Ovary (tissue), 9 donors: ENCODE measurements around the gene LAMA2. TPM values are rescaled to one million over a fixed set of nuclear protein-coding genes. Genes with fewer than 3 reads are reported as not detected.

Experiments used
- DNase-seq, 5 donors: peaks; one replicate each; pipeline ENCODE4 v3.0.0-alpha.2; 2019 to 2020
- H3K27ac ChIP-seq, 2 donors: fragments of 200-600 bp; one replicate each; pipeline versions ENCODE4 v1.5.1 to v1.8.0; 2019 to 2022
- H3K27me3 ChIP-seq: fragments of 200-600 bp; one replicate; pipeline ENCODE4 v1.8.0; 2022
- H3K36me3 ChIP-seq: fragments of 200-600 bp; sonication (generic); one replicate; pipeline ENCODE4 v1.5.1; 2019
- H3K4me1 ChIP-seq: one replicate; pipeline ENCODE4 v1.8.1; 2013; ENCODE audit warnings: mild to moderate bottlenecking, moderate library complexity; ENCODE audit not compliant: insufficient read depth
- H3K4me3 ChIP-seq: fragments of 200-600 bp; sonication (generic); one replicate; pipeline ENCODE4 v1.5.1; 2017
- H3K9me3 ChIP-seq, 2 donors: fragments of 200-600 bp in 1 of 2; sonication (generic) in 1 of 2; one replicate each; pipeline versions ENCODE4 v1.5.1 to v1.8.1; 2013 to 2019; ENCODE audit warnings: mild to moderate bottlenecking in 1 of 2, moderate library complexity in 1 of 2
- EP300 ChIP-seq: sonication (generic); formaldehyde crosslinking; IDR thresholded peaks from one replicate; pipeline ENCODE4 v1.6.1; 2017; ENCODE audit warnings: antibody characterized with exemption
- POLR2A ChIP-seq: fragments of 450-650 bp; IDR thresholded peaks from one replicate; pipeline ENCODE4 v1.6.1; 2017; ENCODE audit warnings: antibody characterized with exemption, mild to moderate bottlenecking, moderate library complexity
- WGBS, 3 donors: extraction: QIAGEN DNeasy Blood & Tissue Kit in 1 of 3; methylation state at CpG; one replicate each; pipeline versions ENCODE4 v1.1.5 to v1.1.7; 2013 to 2017; 5-methylcytosine and 5-hydroxymethylcytosine counted together
- intact Hi-C, 4 donors: fragments of 100-400 bp; cut with DNase I; formaldehyde crosslinking; loops; one replicate each; pipeline versions ENCODE4 v1.11.0 to v1.15.1; 2022 to 2023
- polyA plus RNA-seq, 2 donors: library from polyadenylated mRNA; stranded (reverse); fragments of 200-250 nt in 1 of 2; fragments of 350-450 nt in 1 of 2; fragmentation: Illumina TruSeq in 1 of 2; extraction: RNeasy Lipid Tissue Mini Kit (QIAGEN cat#74804) in 1 of 2; gene quantifications; one replicate each; pipeline ENCODE4 v1.2.3, GENCODE V29; 2013 to 2014
- total RNA-seq, 7 donors: library from RNA; depleted of rRNA in 2 of 7; stranded (reverse); fragments of >200 nt in 2 of 7; fragmentation: NEBNext Ultra II Directional in 3 of 7; extraction: Animal tissue kit (Norgen Biotek cat#: 25700) in 3 of 7; gene quantifications; one replicate each; pipeline versions ENCODE4 v1.1.0 to v1.2.4, GENCODE V29; 2016 to 2023
- TF ChIP-seq, protein P1 (sequence below), 3 donors: fragments of 450-650 bp in 2 of 3; fragments of 200-600 bp in 1 of 3; IDR thresholded peaks; one replicate each; pipeline versions ENCODE4 v1.5.1 to v1.8.0; 2016 to 2022; ENCODE audit warnings: antibody characterized with exemption in 3 of 3, mild to moderate bottlenecking in 1 of 3
- donor health status: DM: no; HTN: no; CAD: no; lungs with moderate emphysema.
- donor health status: DM: no; HTN: no; CAD: no.
- donor health status: Bipolar disorder and iron deficiency.
- donor health status: DM: yes; HTN: yes; CAD: no.
- donor health status: DM: no; HTN: no; CAD: no.
- donor health status: DM: yes; HTN: yes; CAD: no.

LAMA2 gene
- total and polyA plus RNA-seq, 9 donors: 42.5 to 226 (median 121) TPM

DNA sequence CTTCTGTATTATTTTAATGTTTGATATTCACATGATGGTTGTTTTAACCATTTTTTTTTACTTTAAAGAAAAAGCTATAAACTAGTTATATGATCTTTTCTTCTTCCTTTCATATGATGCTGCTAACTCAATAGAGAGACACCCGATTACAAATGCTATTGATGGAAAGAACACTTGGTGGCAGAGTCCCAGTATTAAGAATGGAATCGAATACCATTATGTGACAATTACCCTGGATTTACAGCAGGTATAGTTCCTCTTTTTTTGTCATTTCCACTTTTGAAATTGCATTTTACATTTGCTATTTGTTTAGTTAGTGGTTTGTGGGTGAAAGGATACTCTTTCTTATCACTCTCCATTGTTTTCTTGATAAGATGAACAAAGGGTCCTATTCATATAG is 176.7 kb downstream of the LAMA2 start:
- intact Hi-C loops: loop anchor here in 1 of 4 donors (5.0 kb wide), 1 partner anchor 192 kb away; no protein-coding TSS in a partner anchor

DNA sequence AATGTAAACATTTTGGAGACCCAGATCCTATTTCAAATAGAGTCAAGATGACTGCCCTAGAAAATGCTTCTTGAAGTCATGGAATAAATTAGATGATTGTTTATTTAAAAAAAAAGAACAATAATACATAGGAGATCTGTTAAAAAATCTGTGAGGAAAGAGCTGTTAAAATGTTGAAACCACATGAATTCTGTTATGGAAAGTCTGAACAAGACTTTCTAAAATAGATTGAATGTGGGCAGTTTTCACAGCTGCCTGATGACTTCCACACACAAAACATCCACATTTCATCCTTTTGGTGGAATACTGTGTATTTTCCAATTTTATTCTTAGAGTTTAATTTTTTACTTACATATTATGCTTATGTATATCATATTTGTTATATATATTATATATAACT is 186.1 kb downstream of the LAMA2 start:
- H3K4me3 ChIP-seq: no peak overlapping the region
- no peak overlapping the region for H3K27ac ChIP-seq
- no peaks in the 10 kb centered on the region for H3K4me1 ChIP-seq
- intact Hi-C loops: no loop called here
- DNase-seq: no peak
- H3K36me3 ChIP-seq: no peaks in the 10 kb centered on the region
- H3K27me3 ChIP-seq: no peaks in the 10 kb centered on the region
- H3K9me3 ChIP-seq: no peaks in the 10 kb centered on the region
- TF ChIP-seq, protein P1, sequence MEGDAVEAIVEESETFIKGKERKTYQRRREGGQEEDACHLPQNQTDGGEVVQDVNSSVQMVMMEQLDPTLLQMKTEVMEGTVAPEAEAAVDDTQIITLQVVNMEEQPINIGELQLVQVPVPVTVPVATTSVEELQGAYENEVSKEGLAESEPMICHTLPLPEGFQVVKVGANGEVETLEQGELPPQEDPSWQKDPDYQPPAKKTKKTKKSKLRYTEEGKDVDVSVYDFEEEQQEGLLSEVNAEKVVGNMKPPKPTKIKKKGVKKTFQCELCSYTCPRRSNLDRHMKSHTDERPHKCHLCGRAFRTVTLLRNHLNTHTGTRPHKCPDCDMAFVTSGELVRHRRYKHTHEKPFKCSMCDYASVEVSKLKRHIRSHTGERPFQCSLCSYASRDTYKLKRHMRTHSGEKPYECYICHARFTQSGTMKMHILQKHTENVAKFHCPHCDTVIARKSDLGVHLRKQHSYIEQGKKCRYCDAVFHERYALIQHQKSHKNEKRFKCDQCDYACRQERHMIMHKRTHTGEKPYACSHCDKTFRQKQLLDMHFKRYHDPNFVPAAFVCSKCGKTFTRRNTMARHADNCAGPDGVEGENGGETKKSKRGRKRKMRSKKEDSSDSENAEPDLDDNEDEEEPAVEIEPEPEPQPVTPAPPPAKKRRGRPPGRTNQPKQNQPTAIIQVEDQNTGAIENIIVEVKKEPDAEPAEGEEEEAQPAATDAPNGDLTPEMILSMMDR (IDR thresholded peaks at IDR 0.05): no peak
- TF ChIP-seq POLR2A (no peak), EP300 (no peak)

More for the DNA sequence above, 176.7 kb downstream of the LAMA2 start:
- Histone ChIP-seq H3K9me3 (no peaks in the 10 kb centered on the region), H3K4me3 (no peak overlapping the region), H3K27me3 (no peaks in the 10 kb centered on the region), H3K36me3 (no peaks in the 10 kb centered on the region), H3K27ac (no peak overlapping the region), H3K4me1 (peaks cover 1% of the 10 kb centered on the region)
- TF ChIP-seq EP300 (no peak), POLR2A (no peak)
- TF ChIP-seq, protein P1 (IDR thresholded peaks at IDR 0.05): no peak
- no peak for DNase-seq
- 87 to 95% (median 93%) methylated on average over 2 of the region's 2 CpGs for WGBS, 3 donors

DNA sequence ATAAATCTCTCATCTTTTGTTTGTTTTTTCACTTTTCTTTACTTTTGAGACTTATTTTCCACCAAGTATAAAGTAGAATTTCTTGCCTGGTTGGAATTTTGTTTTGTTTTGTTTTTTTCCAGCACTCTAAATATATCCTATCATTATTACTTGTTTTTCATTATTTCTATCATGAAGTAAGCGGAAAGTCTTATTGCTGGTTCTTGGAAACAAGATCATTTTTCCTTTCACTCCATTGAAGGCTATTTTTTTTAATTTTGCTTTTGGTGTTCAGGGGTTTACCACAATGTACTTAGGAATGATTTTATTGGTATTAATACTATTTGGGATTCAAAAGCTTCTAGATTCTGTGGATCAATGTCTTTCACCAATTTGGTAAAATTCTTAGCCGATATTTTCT is 190.1 kb downstream of the LAMA2 start:
- no peak for TF ChIP-seq POLR2A
- no peak for TF ChIP-seq EP300
- TF ChIP-seq, protein P1 (IDR thresholded peaks at IDR 0.05): no peak
- Histone ChIP-seq H3K4me3 (no peak overlapping the region), H3K27ac (no peak overlapping the region), H3K4me1 (no peaks in the 10 kb centered on the region), H3K36me3 (no peaks in the 10 kb centered on the region), H3K27me3 (no peaks in the 10 kb centered on the region), H3K9me3 (no peaks in the 10 kb centered on the region)
- intact Hi-C loops: no loop called here
- DNase-seq: no peak
- whole genome bisulfite sequencing, 3 donors: 91 to 96% (median 95%) methylated on average over 2 of the region's 2 CpGs

DNA sequence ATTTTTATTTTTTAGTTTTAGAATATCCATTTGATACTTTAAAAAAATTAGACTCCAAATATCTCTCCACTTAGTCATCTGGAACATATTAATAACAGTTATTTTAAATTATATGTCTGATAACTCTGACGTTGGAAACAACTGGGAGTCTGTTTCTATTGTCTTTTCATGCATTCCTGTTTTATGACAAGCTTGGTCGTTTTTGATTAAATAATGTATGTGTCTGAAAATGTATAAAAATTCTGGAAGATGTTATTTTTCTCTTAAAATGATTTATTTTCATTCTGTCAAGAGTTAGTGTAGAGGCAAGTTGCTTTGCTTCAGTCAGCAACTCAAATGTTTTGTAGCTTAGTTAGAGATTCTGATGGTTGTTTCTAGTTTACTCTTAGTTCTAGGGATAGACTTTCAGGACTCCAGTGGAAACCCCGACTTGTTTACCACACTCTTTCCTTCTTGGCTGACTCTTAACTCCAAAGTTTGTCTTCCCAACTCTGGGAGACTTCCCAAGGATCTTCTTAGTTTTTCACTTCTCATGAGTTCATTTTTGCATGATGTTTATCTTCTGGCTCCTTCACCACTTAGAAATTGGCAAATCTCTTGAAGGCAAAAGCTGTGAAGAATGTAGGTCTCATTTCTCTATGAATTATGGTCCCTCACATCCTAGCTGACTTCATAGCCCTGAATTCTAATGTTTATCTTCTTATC is 190.9 kb downstream of the LAMA2 start:
- TF ChIP-seq EP300 (no peak), POLR2A (no peak)
- TF ChIP-seq, protein P1 (IDR thresholded peaks at IDR 0.05): no peak
- Histone ChIP-seq H3K4me1 (no peaks in the 10 kb centered on the region), H3K27ac (no peak overlapping the region), H3K27me3 (no peaks in the 10 kb centered on the region), H3K4me3 (no peak overlapping the region), H3K9me3 (no peaks in the 10 kb centered on the region), H3K36me3 (no peaks in the 10 kb centered on the region)
- intact Hi-C loops: no loop called here
- 36 to 51% (median 43%) methylated on average over 3 of the region's 3 CpGs for WGBS, 3 donors
- no peak for DNase-seq
